ENCODE data around the gene DEGS1. TPM values are rescaled to one million over a fixed set of nuclear protein-coding genes. Genes with fewer than 3 reads are reported as not detected.
"Not testable (repeated sequence)": the region's sequence is repeated elsewhere in the genome, so short reads cannot be mapped to it uniquely, and the experiment has no call there.

The DEGS1 gene
- total and polyA plus RNA-seq, 4 donors, result 69.1 to 77.5 (median 72.8) TPM

DNA sequence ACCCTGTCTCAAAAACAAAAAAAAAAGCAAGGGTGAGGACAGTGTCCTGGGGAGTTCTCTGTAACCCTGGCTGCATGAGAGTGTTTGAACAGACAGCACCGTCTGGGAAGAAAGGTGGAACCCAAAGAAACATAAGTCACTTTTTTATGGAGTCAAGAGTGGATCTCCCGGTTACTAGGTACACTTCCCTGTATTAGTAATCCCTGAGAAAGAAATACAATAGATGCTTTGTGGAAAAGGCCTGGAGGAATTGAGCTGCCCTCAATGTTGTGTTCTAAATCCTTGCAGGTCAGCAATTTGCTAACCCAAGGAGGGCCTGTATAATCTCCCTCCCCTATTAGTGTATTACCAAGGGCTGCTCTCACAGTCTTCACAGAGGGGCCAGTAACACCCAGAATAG lies 16.6 kb downstream of the DEGS1 start:
- WGBS, 2 donors, result 74 to 81% methylated on average over 2 of the region's 2 CpGs
- H3K36me3 ChIP-seq (ENCODE audit: control insufficient read depth in 1 of 2, insufficient read depth in 2 of 2, low read length in 1 of 2), result no peaks in the 10 kb centered on the region
- H3K27me3 ChIP-seq (ENCODE audit: control insufficient read depth in 1 of 2, insufficient read depth in 2 of 2, low read length in 1 of 2), result no peaks in the 10 kb centered on the region
- DNase-seq, result no peak
- H3K4me1 ChIP-seq (ENCODE audit: control insufficient read depth in 1 of 2, insufficient read depth in 2 of 2, low read length in 2 of 2), result no peaks in the 10 kb centered on the region
- no peak overlapping the region for H3K27ac ChIP-seq (ENCODE audit: low read depth in 1 of 2, low read length in 2 of 2)
- no peak for ATAC-seq (ENCODE audit: low FRiP score)
- intact Hi-C loops (cut with DNase I), result no loop called here
- no peaks in the 10 kb centered on the region for H3K9me3 ChIP-seq (ENCODE audit: control insufficient read depth, low read length)
- no peak overlapping the region for H3K4me3 ChIP-seq (ENCODE audit: low read length in 2 of 2)

DNA sequence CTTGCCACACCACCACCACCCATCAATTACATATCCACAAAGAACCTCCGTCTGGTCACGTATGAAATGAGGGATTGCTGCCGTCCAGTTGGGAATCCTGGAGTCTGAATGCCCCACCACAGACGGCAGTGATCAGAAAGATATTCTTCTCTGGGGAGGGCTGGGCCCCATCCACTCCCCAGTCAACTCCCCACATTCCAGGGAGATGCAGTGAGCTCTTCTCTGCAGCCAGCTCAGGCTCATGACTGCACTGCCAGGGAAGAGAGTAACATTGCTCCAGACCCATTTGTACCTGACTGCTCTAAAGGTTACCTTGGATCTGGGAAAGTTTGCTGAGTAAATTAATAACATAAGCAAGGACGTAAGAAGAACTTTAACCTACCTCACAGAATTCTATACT lies 18.3 kb downstream of the DEGS1 start:
- Histone ChIP-seq H3K4me3 (ENCODE audit: low read length in 2 of 2) (no peak overlapping the region), H3K27ac (ENCODE audit: low read depth in 1 of 2, low read length in 2 of 2) (no peak overlapping the region), H3K27me3 (ENCODE audit: control insufficient read depth in 1 of 2, insufficient read depth in 2 of 2, low read length in 1 of 2) (no peaks in the 10 kb centered on the region), H3K4me1 (ENCODE audit: control insufficient read depth in 1 of 2, insufficient read depth in 2 of 2, low read length in 2 of 2) (no peaks in the 10 kb centered on the region), H3K9me3 (ENCODE audit: control insufficient read depth, low read length) (no peaks in the 10 kb centered on the region), H3K36me3 (ENCODE audit: control insufficient read depth in 1 of 2, insufficient read depth in 2 of 2, low read length in 1 of 2) (no peaks in the 10 kb centered on the region)
- intact Hi-C loops (cut with DNase I), result no loop called here
- ATAC-seq (ENCODE audit: low FRiP score) (no peak), DNase-seq (no peak)
- whole genome bisulfite sequencing, 2 donors, result 73 to 78% methylated on average over 5 of the region's 5 CpGs

GRCh38 chr1:224201853-224202252 lies 18.8 kb downstream of the DEGS1 start:
- intact Hi-C loops (cut with DNase I), result no loop called here
- Histone ChIP-seq H3K4me3 (ENCODE audit: low read length in 2 of 2) (no peak overlapping the region), H3K36me3 (ENCODE audit: control insufficient read depth in 1 of 2, insufficient read depth in 2 of 2, low read length in 1 of 2) (no peaks in the 10 kb centered on the region), H3K9me3 (ENCODE audit: control insufficient read depth, low read length) (no peaks in the 10 kb centered on the region), H3K4me1 (ENCODE audit: control insufficient read depth in 1 of 2, insufficient read depth in 2 of 2, low read length in 2 of 2) (no peaks in the 10 kb centered on the region), H3K27me3 (ENCODE audit: control insufficient read depth in 1 of 2, insufficient read depth in 2 of 2, low read length in 1 of 2) (no peaks in the 10 kb centered on the region), H3K27ac (ENCODE audit: low read depth in 1 of 2, low read length in 2 of 2) (no peak overlapping the region)
- DNase-seq, result no peak
- WGBS, 2 donors, result 95 to 97% methylated on average over 4 of the region's 4 CpGs
- ATAC-seq (ENCODE audit: low FRiP score), result no peak

DNA sequence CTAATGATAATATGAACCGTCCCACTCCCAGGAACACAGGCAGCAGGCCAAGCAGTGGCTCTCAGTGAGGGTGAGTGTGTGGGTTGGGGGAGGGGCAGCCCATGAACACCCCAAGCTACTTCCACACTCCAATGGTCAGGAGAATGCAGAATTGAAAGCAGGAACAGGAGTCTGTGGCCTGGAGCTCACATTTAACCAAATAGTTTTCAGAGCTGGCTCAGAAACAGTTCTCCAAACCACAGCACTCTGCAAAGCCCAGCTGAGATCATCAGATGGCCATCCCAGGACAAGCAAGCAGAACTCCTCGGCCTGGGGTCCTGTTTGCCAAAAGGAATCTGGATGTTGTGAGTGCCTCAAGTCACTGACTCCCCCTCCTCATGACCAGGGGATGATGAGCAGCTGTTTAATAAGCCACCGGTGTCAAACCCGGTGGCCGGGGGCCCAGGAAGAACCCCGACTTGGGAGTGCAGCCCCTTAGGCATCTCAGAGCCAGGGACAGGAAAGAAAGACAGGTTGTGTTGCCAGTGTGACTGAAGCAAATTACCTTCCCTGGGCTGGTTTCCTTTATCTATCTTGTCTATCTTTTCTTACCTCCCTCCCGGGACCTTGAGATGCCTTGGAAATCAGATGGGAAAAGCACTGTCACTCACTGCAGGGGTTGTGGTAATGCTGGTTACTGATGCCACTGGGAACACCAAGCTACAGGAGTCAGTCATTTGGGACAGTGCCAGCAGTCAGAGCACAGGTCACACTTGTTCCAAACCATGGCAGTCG lies 20.4 kb downstream of the DEGS1 start:
- intact Hi-C loops (cut with DNase I), result no loop called here
- Histone ChIP-seq H3K27me3 (ENCODE audit: control insufficient read depth in 1 of 2, insufficient read depth in 2 of 2, low read length in 1 of 2) (no peaks in the 10 kb centered on the region), H3K4me3 (ENCODE audit: low read length in 2 of 2) (no peak overlapping the region), H3K27ac (ENCODE audit: low read depth in 1 of 2, low read length in 2 of 2) (no peak overlapping the region), H3K4me1 (ENCODE audit: control insufficient read depth in 1 of 2, insufficient read depth in 2 of 2, low read length in 2 of 2) (no peaks in the 10 kb centered on the region), H3K36me3 (ENCODE audit: control insufficient read depth in 1 of 2, insufficient read depth in 2 of 2, low read length in 1 of 2) (no peaks in the 10 kb centered on the region), H3K9me3 (ENCODE audit: control insufficient read depth, low read length) (no peaks in the 10 kb centered on the region)
- WGBS, 2 donors, result 48 to 55% methylated on average over 8 of the region's 8 CpGs
- DNase-seq (peak in 1 of 2 donors; percentile 83), ATAC-seq (ENCODE audit: low FRiP score) (peak; percentile 24)

GRCh38 chr1:224205438-224205840 lies 22.4 kb downstream of the DEGS1 start:
- 24 to 27% methylated on average over 4 of the region's 4 CpGs for WGBS, 2 donors
- ATAC-seq (ENCODE audit: low FRiP score), result no peak
- intact Hi-C loops (cut with DNase I), result no loop called here
- no peaks in the 10 kb centered on the region for H3K36me3 ChIP-seq (ENCODE audit: control insufficient read depth in 1 of 2, insufficient read depth in 2 of 2, low read length in 1 of 2)
- H3K27me3 ChIP-seq (ENCODE audit: control insufficient read depth in 1 of 2, insufficient read depth in 2 of 2, low read length in 1 of 2), result no peaks in the 10 kb centered on the region
- no peak overlapping the region for H3K27ac ChIP-seq (ENCODE audit: low read depth in 1 of 2, low read length in 2 of 2)
- H3K9me3 ChIP-seq (ENCODE audit: control insufficient read depth, low read length), result no peaks in the 10 kb centered on the region
- no peaks in the 10 kb centered on the region for H3K4me1 ChIP-seq (ENCODE audit: control insufficient read depth in 1 of 2, insufficient read depth in 2 of 2, low read length in 2 of 2)
- DNase-seq, result no peak
- H3K4me3 ChIP-seq (ENCODE audit: low read length in 2 of 2), result no peak overlapping the region

GRCh38 chr1:224205931-224206538 lies 23.0 kb downstream of the DEGS1 start:
- H3K36me3 ChIP-seq (ENCODE audit: control insufficient read depth in 1 of 2, insufficient read depth in 2 of 2, low read length in 1 of 2); intact Hi-C loops (cut with DNase I); H3K4me3 ChIP-seq (ENCODE audit: low read length in 2 of 2); H3K4me1 ChIP-seq (ENCODE audit: control insufficient read depth in 1 of 2, insufficient read depth in 2 of 2, low read length in 2 of 2); H3K27ac ChIP-seq (ENCODE audit: low read depth in 1 of 2, low read length in 2 of 2); H3K27me3 ChIP-seq (ENCODE audit: control insufficient read depth in 1 of 2, insufficient read depth in 2 of 2, low read length in 1 of 2); ATAC-seq (ENCODE audit: low FRiP score); DNase-seq; H3K9me3 ChIP-seq (ENCODE audit: control insufficient read depth, low read length): not testable (repeated sequence)
- WGBS, 2 donors, result 85 to 93% methylated on average over 10 of the region's 10 CpGs

- no peak overlapping the region for H3K27ac ChIP-seq (ENCODE audit: low read depth in 1 of 2, low read length in 2 of 2)
- H3K36me3 ChIP-seq (ENCODE audit: control insufficient read depth in 1 of 2, insufficient read depth in 2 of 2, low read length in 1 of 2), result no peaks in the 10 kb centered on the region
- 6 to 7% methylated on average over 4 of the region's 4 CpGs for WGBS, 2 donors
- DNase-seq (no peak), ATAC-seq (ENCODE audit: low FRiP score) (no peak)
- no peaks in the 10 kb centered on the region for H3K9me3 ChIP-seq (ENCODE audit: control insufficient read depth, low read length)
- no peak overlapping the region for H3K4me3 ChIP-seq (ENCODE audit: low read length in 2 of 2)
- intact Hi-C loops (cut with DNase I), result no loop called here
- no peaks in the 10 kb centered on the region for H3K27me3 ChIP-seq (ENCODE audit: control insufficient read depth in 1 of 2, insufficient read depth in 2 of 2, low read length in 1 of 2)
- H3K4me1 ChIP-seq (ENCODE audit: control insufficient read depth in 1 of 2, insufficient read depth in 2 of 2, low read length in 2 of 2), result no peaks in the 10 kb centered on the region
Observed at GRCh38 chr1:224211206-224211962, 28.3 kb downstream of the DEGS1 start.

GRCh38 chr1:224212618-224213061 lies 29.6 kb downstream of the DEGS1 start:
- no peak overlapping the region for H3K4me3 ChIP-seq (ENCODE audit: low read length in 2 of 2)
- ATAC-seq (ENCODE audit: low FRiP score) (no peak), DNase-seq (no peak)
- no peak overlapping the region for H3K27ac ChIP-seq (ENCODE audit: low read depth in 1 of 2, low read length in 2 of 2)
- H3K36me3 ChIP-seq (ENCODE audit: control insufficient read depth in 1 of 2, insufficient read depth in 2 of 2, low read length in 1 of 2), result no peaks in the 10 kb centered on the region
- no peaks in the 10 kb centered on the region for H3K27me3 ChIP-seq (ENCODE audit: control insufficient read depth in 1 of 2, insufficient read depth in 2 of 2, low read length in 1 of 2)
- 91% methylated on average over 13 of the region's 13 CpGs for WGBS, 2 donors
- H3K4me1 ChIP-seq (ENCODE audit: control insufficient read depth in 1 of 2, insufficient read depth in 2 of 2, low read length in 2 of 2), result no peaks in the 10 kb centered on the region
- no peaks in the 10 kb centered on the region for H3K9me3 ChIP-seq (ENCODE audit: control insufficient read depth, low read length)
- intact Hi-C loops (cut with DNase I), result no loop called here
